Stimulated activated CD8-positive, alpha-beta memory T cell treated with anti-CD3 and anti-CD28 coated beads, Interleukin-7, amount 100 ng/mL, for 4 hours (primary cell): ENCODE data around the gene DLG2.
A peak's percentile ranks its signal among the peaks of the same experiment; 100 is the strongest.
"Not testable (repeated sequence)": the region's sequence is repeated elsewhere in the genome, so short reads cannot be mapped to it uniquely, and the experiment has no call there.

Source experiments
- DNase-seq, 2 donors: peaks; one replicate each; pipeline ENCODE4 v3.0.0-alpha.2; 2020; ENCODE audit warnings: low read depth in 2 of 2

Gene DLG2

GRCh38 chr11:85643191-85643614 is 16.1 kb upstream of the DLG2 start:
- no peak for DNase-seq

DNA sequence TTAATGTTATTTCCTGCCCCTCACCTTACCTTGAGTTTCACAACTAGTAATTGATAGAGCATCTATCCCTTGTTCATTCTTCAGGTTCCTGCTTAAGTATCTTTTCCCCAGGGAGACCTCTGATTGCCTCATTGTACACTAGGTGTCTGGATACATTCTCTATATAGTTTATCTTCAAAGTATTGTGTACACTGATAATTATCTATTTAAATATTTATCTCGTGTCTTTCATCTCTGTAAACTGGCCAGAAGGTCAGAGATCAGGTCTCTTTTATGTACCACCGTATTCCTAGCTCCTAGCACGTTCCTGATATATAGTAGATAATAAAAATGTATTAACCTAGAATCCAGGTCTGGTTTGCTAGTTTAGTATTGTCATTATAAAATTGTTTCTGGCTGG is 7.6 kb upstream of the DLG2 start:
- no peak for DNase-seq

- peak in 1 of 2 donors; percentile 4 for DNase-seq
These were observed 1.7 kb upstream of the DLG2 start for GRCh38 chr11:85628771-85629341.

DNA sequence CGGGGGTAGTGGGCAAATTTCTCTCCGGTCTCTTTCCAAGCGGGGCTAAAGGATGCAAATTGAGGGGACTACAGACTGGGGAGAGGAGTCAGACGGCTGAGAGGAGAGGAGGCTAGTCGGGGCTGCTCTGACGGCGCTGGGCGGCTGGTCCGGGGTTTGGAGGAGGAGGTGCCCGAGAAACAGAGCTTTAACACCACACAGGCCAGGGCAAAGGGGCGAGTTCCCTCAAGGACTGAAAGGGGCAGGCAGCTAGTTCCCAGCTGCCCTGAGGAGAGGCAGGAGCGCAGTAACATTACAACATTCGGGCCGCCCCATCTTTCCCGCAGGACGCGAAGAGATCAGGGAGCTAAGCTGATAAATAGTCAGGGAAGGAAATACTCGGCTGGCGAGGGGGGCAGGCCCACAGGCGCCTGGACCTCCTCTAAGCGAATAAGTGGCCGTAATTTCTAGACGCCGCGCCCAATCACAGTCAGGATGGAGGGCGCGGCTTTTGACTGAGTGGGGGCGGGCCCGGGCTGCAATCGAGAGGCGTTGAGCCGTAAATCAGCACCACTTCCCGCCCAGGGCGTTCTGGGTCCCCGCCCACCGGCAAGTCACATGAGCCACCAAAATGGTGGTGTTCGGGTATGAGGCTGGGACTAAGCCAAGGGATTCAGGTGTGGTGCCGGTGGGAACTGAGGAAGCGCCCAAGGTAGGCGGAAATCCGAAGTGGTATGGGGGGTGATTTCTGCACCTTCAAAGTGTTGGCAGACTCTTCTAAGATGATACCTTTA is 1.0 kb upstream of the DLG2 start, which contains the start of gene TMEM126B:
Gene TMEM126B, plus strand, starts transcription at position 596 of the 773 bp plus-strand sequence. Its CDS starts 15 bp downstream, at position 611.
- DNase-seq = peak; percentile 94 to 97

GRCh38 chr11:85626496-85626895 is 648 bp downstream of the DLG2 start:
- no peak for DNase-seq

DNA sequence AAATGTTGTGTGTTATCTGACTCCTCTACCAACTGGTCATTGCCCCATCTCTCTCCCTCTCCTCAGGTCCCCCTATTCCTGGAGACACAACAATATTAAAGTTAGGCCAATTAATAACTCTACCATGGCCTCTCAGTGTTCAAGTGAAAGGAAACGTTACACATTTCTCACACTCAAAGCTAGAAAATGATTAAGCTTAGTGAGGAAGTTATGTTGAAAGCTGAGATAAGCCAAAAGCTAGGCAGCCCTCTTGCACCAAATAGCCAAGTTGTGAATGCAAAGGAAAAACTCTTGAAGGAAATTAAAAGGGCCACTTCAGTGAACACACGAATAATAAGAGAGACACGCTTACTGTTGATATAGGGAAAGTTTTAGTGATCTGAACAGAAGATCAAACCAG is 6.9 kb downstream of the DLG2 start:
- no peak for DNase-seq

- DNase-seq = no peak
These were observed 7.6 kb downstream of the DLG2 start for GRCh38 chr11:85619499-85619898.

GRCh38 chr11:85611643-85612042 is 15.5 kb downstream of the DLG2 start:
- not testable (repeated sequence) for DNase-seq

DNA sequence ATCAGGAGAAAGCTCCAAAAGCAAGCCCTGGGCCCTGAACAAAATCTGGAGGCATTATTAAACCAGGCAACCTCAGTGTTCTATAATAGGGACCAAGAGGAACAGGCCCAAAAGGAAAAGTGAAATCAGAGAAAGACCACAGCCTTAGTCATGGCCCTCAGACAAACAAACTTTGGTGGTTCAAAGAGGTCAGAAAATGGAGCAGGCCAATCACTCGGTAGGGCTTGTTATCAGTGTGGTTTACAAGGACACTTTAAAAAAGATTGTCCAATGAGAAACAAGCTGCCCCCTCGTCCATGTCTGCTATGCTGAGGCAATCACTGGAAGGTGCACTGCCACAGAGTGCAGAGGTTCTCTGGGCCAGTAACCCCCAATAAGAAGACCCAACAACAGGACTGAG is 17.9 kb downstream of the DLG2 start:
- not testable (repeated sequence) for DNase-seq

DNA sequence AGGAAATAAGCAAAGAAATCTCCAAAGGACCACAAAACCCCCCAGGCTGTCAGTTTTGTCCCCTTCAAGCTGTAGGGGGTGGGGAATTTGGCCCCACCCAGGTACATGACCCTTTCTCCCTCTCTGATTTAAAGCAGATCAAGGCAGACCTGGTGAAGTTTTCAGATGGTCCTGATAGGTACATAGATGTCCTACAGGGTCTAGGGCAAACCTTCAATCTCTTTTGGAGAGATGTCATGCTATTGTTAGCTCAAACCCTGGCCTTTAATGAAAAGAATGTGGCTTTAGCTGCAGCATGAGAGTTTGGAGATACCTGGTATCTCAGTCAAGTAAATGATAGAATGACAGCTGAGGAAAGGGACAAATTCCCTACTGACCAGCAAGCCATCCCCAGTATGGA is 18.5 kb downstream of the DLG2 start:
- not testable (repeated sequence) for DNase-seq

DNA sequence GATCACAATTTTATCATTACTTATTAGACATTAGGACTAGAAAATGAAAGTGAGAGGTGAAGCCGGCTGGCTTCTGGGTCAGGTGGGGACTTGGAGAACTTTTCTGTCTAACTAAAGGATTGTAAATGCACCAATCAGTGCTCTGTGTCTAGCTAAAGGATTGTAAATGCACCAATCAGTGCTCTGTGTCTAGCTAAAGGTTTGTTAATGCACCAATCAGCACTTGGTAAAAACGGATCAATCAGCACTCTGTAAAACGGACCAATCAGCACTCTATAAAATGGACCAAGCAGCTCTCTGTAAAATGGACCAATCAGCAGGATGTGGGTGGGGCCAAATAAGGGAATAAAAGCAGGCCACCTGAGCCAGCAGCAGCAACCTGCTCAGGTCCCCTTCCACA is 20.9 kb downstream of the DLG2 start:
- DNase-seq = not testable (repeated sequence)

- DNase-seq = no peak
These were observed 23.9 kb downstream of the DLG2 start for GRCh38 chr11:85603220-85603619.

DNA sequence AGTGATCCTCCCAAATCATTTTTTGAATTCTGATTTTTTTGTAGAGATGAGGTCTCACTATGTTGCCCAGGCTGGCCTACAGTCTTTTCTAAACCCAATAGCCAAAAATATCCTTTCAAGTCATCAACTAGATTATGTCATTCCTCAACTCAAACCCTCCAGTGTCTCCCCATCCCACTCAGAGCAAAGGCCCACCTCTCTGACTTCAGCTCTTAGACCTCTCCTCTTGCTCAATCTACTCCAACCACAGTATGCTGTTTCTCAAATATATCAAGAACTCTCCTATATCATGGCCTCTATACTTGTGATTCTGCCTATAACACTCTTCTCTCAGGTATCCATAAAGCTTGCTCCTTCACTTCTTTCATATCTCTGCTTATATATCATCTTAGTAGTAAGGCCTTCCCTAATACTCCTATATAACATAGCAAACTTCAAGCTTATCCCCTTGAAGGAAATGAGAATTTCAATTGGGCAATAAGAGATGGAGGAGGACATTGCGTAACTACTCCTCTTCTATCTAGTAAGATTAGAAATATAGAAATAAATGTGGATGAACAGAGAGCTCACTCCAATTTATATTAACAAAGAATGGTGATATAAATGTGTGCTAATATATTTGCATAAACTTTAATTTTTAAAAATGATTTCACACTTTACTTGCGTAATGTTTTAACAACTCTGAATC is 24.5 kb downstream of the DLG2 start:
- no peak for DNase-seq

DNA sequence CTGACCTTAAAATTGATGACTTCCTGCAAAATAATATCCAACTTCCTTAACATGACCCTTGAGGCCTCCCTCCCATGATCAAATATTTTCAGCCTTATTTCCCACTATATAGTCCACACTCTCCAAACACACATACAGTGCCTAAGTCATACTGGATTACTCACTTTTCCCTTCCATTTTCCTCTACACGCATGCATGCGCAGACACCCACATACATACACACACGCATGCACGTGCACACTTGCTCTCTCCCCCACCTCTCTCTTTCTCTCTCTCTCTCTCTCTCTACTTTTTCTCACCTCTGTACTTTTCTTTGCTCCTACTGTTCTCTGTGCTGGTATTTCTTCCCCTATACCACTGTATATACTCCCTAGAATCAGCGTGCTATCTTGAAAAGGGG is 28.1 kb downstream of the DLG2 start:
- no peak for DNase-seq

DNA sequence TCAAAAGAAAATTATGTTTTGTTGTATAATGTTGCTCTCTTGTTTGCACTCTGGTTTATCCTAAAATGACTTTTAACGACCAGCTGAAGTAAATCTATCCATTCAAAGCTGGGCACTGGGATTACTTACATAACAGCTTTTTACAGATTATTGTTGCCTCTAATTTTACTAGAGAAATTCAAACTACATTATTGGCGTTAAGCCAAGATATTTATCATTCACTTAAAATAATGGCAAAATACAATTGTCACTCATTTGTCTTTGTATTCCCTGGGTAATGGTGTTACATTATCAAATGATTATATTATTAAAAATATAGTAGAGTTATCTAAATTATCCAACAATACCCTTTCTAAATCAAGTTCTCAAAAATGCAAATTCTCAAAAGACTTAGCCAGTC is 30.3 kb downstream of the DLG2 start:
- DNase-seq = no peak

DNA sequence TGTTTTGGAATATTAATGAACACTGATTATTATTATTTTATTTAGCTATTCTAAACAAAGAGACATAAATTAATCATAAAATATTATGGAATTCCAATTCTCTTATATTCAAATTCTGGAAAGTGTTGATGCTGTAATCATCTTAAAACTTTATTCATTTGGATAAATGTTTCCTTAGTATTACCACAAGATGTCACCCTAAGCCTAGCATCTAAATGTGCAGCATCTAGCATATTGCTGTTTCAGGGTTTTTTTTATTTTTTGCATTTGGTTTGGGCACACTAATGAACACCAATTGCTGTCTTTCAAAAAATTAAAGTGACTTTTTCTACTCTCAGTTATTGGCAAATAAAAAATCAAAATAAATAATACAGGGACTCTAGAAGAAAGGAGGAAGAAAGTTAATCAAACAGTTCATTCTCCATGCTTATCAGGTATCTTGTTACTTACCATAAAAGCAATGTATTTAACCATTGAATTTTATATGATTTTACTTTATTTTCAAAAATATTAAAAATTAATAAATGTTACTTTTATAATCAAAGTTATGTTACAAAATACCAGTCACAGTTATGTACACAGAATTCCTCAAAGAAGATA is 31.8 kb downstream of the DLG2 start:
- DNase-seq = no peak

GRCh38 chr11:85590848-85591483 is 36.2 kb downstream of the DLG2 start:
- DNase-seq = no peak

DNA sequence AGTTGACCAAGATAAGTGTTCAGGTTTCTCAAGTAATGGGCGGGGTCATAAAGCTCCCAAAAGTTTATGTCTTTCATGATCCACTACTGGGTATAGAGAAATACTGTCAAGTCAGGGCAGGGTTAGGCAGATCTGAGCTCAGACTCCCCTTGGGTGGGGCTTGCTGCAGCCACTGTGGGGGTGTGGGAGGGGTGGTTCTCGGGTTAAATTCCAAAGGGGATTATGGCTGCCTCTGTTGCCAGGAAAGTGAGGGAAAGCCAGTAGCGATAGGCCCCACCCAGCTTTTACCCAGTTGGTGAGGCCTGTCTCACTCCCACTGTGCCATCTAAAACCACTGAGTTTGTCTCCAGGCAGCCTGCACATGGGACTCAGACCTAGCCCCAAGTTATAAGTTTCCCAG is 37.8 kb downstream of the DLG2 start:
- DNase-seq = no peak

DNA sequence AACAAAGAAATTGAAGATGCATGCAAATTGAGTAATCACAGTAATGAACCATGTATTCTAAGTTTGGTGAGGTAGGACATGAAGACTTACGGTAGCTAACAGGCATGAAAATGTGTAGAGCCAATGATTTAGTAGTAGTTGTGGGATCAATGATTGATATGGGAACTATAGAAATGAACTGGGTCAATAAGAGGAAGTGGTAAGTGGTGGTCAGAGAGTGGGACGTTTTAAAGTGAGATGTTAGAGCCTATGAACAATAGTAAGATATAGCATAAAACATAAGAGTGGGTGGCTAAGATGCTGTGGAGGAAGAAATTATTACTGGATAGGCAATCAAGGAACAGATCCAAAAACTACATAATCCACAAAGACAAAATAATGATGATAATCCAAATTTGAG is 45.0 kb downstream of the DLG2 start:
- no peak for DNase-seq

GRCh38 chr11:85575388-85575787 is 51.8 kb downstream of the DLG2 start:
- no peak for DNase-seq

DNA sequence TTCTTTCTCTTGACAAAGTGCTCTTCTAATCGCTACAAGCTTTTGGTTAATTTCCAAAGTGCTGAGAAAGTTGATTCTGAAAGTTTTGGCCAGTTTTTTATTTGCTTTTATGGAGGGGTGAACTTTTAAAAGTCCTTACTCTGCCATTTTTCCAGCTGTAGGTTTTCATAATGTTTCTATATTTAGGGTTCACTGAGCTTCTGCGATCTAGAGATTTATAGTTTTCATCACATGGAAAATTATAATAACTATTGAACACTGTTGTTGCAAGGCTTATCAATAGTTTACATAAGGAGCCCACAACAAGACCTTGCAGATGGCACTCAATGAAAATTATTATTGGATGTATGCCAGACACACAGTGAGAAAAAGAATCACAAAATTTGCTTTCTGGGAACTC is 55.1 kb downstream of the DLG2 start:
- DNase-seq = no peak

- DNase-seq = no peak
These were observed 57.6 kb downstream of the DLG2 start for GRCh38 chr11:85569525-85569924.
